HG03108 (cell line): ENCODE results near the gene BMPER.
A peak's percentile ranks its signal among the peaks of the same experiment; 100 is the strongest.

Experiments
- ATAC-seq: cut with Tn5 transposase; IDR thresholded peaks from one replicate; pipeline ENCODE4 v1.9.1; 2021; ENCODE audit warnings: moderate library complexity; ENCODE audit not compliant: unreplicated experiment

Gene BMPER

GRCh38 chr7:33887266-33887975, 17.9 kb upstream of the BMPER start:
- no peak for ATAC-seq

GRCh38 chr7:33888166-33888565, 17.2 kb upstream of the BMPER start:
- no peak for ATAC-seq

- no peak for ATAC-seq
Observed at GRCh38 chr7:33892945-33893344, 12.4 kb upstream of the BMPER start.

- no peak for ATAC-seq
Observed at GRCh38 chr7:33893377-33893776, 12.0 kb upstream of the BMPER start.

GRCh38 chr7:33895025-33895804, 10.1 kb upstream of the BMPER start:
- ATAC-seq, result peak; percentile 97

GRCh38 chr7:33900501-33900900, 4.8 kb upstream of the BMPER start:
- no peak for ATAC-seq

- no peak for ATAC-seq
Observed at GRCh38 chr7:33901199-33901598, 4.1 kb upstream of the BMPER start.

- ATAC-seq, result no peak
Observed at GRCh38 chr7:33901847-33902246, 3.5 kb upstream of the BMPER start.

- ATAC-seq, result no peak
Observed at GRCh38 chr7:33902746-33903145, 2.6 kb upstream of the BMPER start.

- ATAC-seq, result no peak
Observed at GRCh38 chr7:33903791-33904680, 1.3 kb upstream of the BMPER start.

GRCh38 chr7:33904681-33905388, 504 bp upstream of the BMPER start:
- ATAC-seq, result no peak

GRCh38 chr7:33906697-33907096, 1.4 kb downstream of the BMPER start:
- ATAC-seq, result no peak

- no peak for ATAC-seq
Observed at GRCh38 chr7:33907625-33908024, 2.3 kb downstream of the BMPER start.

- no peak for ATAC-seq
Observed at GRCh38 chr7:33909318-33909717, 4.0 kb downstream of the BMPER start.

- no peak for ATAC-seq
Observed at GRCh38 chr7:33909755-33910154, 4.4 kb downstream of the BMPER start.

GRCh38 chr7:33910756-33911155, 5.4 kb downstream of the BMPER start:
- no peak for ATAC-seq

- ATAC-seq, result no peak
Observed at GRCh38 chr7:33916357-33917081, 11.2 kb downstream of the BMPER start.

- ATAC-seq, result no peak
Observed at GRCh38 chr7:33917661-33918060, 12.3 kb downstream of the BMPER start.

- ATAC-seq, result no peak
Observed at GRCh38 chr7:33918438-33919143, 13.3 kb downstream of the BMPER start.

- no peak for ATAC-seq
Observed at GRCh38 chr7:33919449-33919848, 14.1 kb downstream of the BMPER start.
